Retinal pigment epithelial cell (primary cell): ENCODE measurements around the gene PNLIP.

Source experiments
- DNase-seq: peaks from one replicate; pipeline ENCODE4 v3.0.0-alpha.2; 2010; ENCODE audit warnings: low read depth
- H3K4me3 ChIP-seq: 2 replicates; pipeline ENCODE4 v1.5.1; 2011; ENCODE audit warnings: mild to moderate bottlenecking, low read length, control low read depth, moderate library complexity
- TF ChIP-seq, protein P1 (sequence below): conservative IDR thresholded peaks from 2 replicates; pipeline ENCODE4 v1.5.1; 2011; ENCODE audit warnings: low read depth, low read length, control low read depth, inconsistent platforms

Gene PNLIP

GRCh38 chr10:116567335-116567734 lies 21.6 kb downstream of the PNLIP start:
- H3K4me3 ChIP-seq: no peak overlapping the region
- TF ChIP-seq, protein P1, sequence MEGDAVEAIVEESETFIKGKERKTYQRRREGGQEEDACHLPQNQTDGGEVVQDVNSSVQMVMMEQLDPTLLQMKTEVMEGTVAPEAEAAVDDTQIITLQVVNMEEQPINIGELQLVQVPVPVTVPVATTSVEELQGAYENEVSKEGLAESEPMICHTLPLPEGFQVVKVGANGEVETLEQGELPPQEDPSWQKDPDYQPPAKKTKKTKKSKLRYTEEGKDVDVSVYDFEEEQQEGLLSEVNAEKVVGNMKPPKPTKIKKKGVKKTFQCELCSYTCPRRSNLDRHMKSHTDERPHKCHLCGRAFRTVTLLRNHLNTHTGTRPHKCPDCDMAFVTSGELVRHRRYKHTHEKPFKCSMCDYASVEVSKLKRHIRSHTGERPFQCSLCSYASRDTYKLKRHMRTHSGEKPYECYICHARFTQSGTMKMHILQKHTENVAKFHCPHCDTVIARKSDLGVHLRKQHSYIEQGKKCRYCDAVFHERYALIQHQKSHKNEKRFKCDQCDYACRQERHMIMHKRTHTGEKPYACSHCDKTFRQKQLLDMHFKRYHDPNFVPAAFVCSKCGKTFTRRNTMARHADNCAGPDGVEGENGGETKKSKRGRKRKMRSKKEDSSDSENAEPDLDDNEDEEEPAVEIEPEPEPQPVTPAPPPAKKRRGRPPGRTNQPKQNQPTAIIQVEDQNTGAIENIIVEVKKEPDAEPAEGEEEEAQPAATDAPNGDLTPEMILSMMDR: no peak
- DNase-seq: no peak

- no peak for DNase-seq
- no peak overlapping the region for H3K4me3 ChIP-seq
- TF ChIP-seq, protein P1: no peak
Measured at GRCh38 chr10:116574797-116575196, 29.1 kb downstream of the PNLIP start.

DNA sequence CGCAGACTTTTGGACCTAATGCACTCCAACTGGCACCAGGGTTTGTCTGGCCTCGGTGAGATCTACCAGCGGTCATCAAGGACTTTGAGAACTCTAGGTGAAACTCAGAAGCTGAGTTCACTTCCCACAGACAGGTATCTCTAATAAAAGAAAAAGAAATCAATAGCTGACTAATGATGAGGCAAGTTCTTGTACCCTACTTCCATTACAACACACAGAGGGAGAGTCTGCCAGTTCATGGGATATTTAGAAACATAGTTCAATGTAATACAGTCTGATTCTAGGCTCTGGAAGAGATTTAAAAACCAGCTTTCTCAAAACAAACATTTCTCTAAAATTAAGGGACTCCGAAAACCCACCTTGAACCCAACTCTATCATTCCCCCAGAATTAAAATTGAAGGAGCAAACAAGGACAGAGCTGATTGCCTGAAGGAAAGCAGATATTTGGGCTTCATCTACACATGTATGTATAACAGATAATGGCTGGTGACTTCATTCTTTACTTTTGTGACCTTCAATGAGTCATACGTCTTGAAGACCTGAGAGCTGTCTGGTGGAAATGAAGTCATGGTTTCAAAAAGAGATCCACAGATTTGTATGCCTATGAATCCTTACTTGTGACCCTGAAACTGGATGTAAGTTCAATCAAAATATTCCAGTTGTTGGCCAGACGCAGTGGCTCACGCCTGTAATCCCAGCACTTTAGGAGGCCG lies 42.3 kb downstream of the PNLIP start:
- no peak for DNase-seq
- TF ChIP-seq, protein P1: no peak
- no peak overlapping the region for H3K4me3 ChIP-seq

DNA sequence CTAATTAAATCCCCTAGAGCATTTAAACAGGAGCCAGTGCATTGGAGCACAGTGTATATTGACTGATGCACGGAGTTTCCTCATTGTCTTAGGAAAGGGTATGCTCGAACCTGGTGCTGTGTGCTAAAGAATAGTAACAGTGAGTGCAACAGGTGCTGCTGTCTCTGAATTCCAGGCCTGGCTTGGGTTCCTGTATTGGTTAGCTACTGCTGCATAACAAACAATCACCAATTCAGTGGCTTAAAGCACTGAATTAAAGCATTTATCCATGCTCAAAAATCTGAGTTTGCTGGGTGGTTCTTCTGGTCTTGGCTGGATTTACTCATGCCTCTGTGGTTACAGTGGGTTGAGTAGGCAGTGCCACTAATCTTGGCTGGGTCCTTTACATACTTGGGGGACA lies 43.3 kb downstream of the PNLIP start:
- TF ChIP-seq, protein P1: no peak
- no peak overlapping the region for H3K4me3 ChIP-seq
- no peak for DNase-seq

GRCh38 chr10:116589926-116590325 lies 44.2 kb downstream of the PNLIP start:
- TF ChIP-seq, protein P1: no peak
- no peak for DNase-seq
- no peak overlapping the region for H3K4me3 ChIP-seq

- DNase-seq: no peak
- no peak within 1 kb of the TSS for H3K4me3 ChIP-seq
- TF ChIP-seq, protein P1: no peak
Measured at GRCh38 chr10:116590590-116591444, 45.1 kb downstream of the PNLIP start, which contains the start of gene PNLIPRP1. TSS of gene PNLIPRP1 (plus strand) at chr10:116590959. CDS start at chr10:116591130, 171 bp downstream.
